Stimulated activated CD8-positive, alpha-beta memory T cell treated with anti-CD3 and anti-CD28 coated beads, Interleukin-4, amount 100 ng/mL, for 1 hour (primary cell): ENCODE measurements around the gene SIX5.

Experiments
- DNase-seq, 2 donors: peaks; one replicate each; pipeline ENCODE4 v3.0.0-alpha.2; 2020; ENCODE audit warnings: low read depth in 2 of 2, low spot score in 1 of 2

Gene SIX5

GRCh38 chr19:45716359-45717130, 52.5 kb downstream of the SIX5 start:
- DNase-seq = no peak

- no peak for DNase-seq
These were observed 53.9 kb downstream of the SIX5 start for GRCh38 chr19:45715139-45715538.
